HepG2 (cell line): Measurements from ENCODE around the gene KCNB1. TPM values are rescaled to one million over a fixed set of nuclear protein-coding genes. Genes with fewer than 3 reads are reported as not detected.

Experiments
- ATAC-seq: fragments of 200-7000 bp; cut with Tn5 transposase; 3 replicates; pipeline ENCODE4 v1.9.1; 2020; ENCODE audit warnings: mild to moderate bottlenecking, moderate library complexity
- BruUV-seq: library from RNA; stranded (reverse); fragments of 400-500 nt; replicated peaks from 2 replicates; lab custom pipeline; 2021; lab: Mats Ljungman, UMichigan
- CTCF ChIA-PET: fragments of 300-600 bp; formaldehyde crosslinking; extraction: SDS; loops from one replicate; lab custom pipeline; 2021; ENCODE audit warnings: low total read pairs, inconsistent platforms, low intra/inter-chr PET ratio; lab: Yijun Ruan, JAX
- POLR2A ChIA-PET: fragments of 350-600 bp; sonication (Branson Sonifier 250); formaldehyde crosslinking; loops from one replicate; lab custom pipeline; 2020; ENCODE audit warnings: antibody characterized with exemption, inconsistent platforms; lab: Yijun Ruan, JAX
- DNase-seq: peaks from one replicate; pipeline ENCODE4 v3.0.0-alpha.2; 2015; ENCODE audit warnings: low spot score
- FAIRE-seq: peaks from 3 replicates; lab custom pipeline; 2011; peaks lifted over from hg19 to GRCh38; lab: Jason Lieb, UNC
- H2AFZ ChIP-seq: one replicate; pipeline ENCODE4 v1.6.1; 2011; ENCODE audit warnings: low read length, inconsistent platforms
- H3K27ac ChIP-seq: fragments of 300-600 bp; 3 replicates; pipeline ENCODE4 v1.8.0; 2011; ENCODE audit warnings: mixed run types, mild to moderate bottlenecking, mixed read lengths, low read length, inconsistent platforms; ENCODE audit not compliant: insufficient read depth; ENCODE audit errors: extremely low read length
- H3K27me3 ChIP-seq, 2 experiments: fragments of 200-600 bp in 1 of 2; 2 replicates in 1 of 2; 3 replicates in 1 of 2; pipeline versions ENCODE4 v1.6.0 to v1.8.0; 2011; ENCODE audit warnings: low read length in 2 of 2, mild to moderate bottlenecking in 2 of 2, moderate library complexity in 2 of 2, inconsistent platforms in 1 of 2; ENCODE audit not compliant: insufficient read depth in 2 of 2, control insufficient read depth in 1 of 2
- H3K36me3 ChIP-seq, 2 experiments: fragments of 200-600 bp in 1 of 2; replicated peaks in 1 of 2; 2 replicates in 1 of 2; 3 replicates in 1 of 2; pipeline versions ENCODE4 v1.5.1 to v1.8.0; 2011; ENCODE audit warnings: low read length in 2 of 2, inconsistent platforms in 1 of 2; ENCODE audit not compliant: insufficient read depth in 2 of 2, control insufficient read depth in 1 of 2
- H3K4me1 ChIP-seq: 2 replicates; pipeline ENCODE4 v1.5.1; 2012; ENCODE audit warnings: low read length, inconsistent platforms; ENCODE audit not compliant: insufficient read depth
- H3K4me2 ChIP-seq: 2 replicates; pipeline ENCODE4 v1.6.0; 2011; ENCODE audit warnings: low read depth, low read length, inconsistent platforms
- H3K4me3 ChIP-seq, 3 experiments: fragments of 200-600 bp in 1 of 3; sonication (generic), shearing (Covaris generic) in 1 of 3; replicated peaks in 1 of 3; 2 replicates each; pipeline ENCODE4 v1.5.1; 2011 to 2016; ENCODE audit warnings: low read length in 3 of 3, inconsistent platforms in 2 of 3, low read depth in 2 of 3, mild to moderate bottlenecking in 2 of 3, control low read depth in 1 of 3, mixed read lengths in 1 of 3; ENCODE audit not compliant: insufficient read depth in 1 of 3
- H3K79me2 ChIP-seq: one replicate; pipeline ENCODE4 v1.6.1; 2011; ENCODE audit warnings: low read length, inconsistent platforms; ENCODE audit not compliant: insufficient read depth
- H3K9ac ChIP-seq: 2 replicates; pipeline ENCODE4 v1.6.0; 2011; ENCODE audit warnings: mild to moderate bottlenecking, low read depth, low read length, inconsistent platforms; ENCODE audit not compliant: insufficient read depth
- H3K9me3 ChIP-seq: 2 replicates; pipeline ENCODE4 v1.5.1; 2012; ENCODE audit warnings: mild to moderate bottlenecking, low read length
- H4K20me1 ChIP-seq: 2 replicates; pipeline ENCODE4 v1.6.0; 2011; ENCODE audit warnings: inconsistent platforms, mild to moderate bottlenecking, low read length, moderate library complexity; ENCODE audit not compliant: insufficient read depth
- ARID2 ChIP-seq: sonication (generic); formaldehyde crosslinking; IDR thresholded peaks from 2 replicates; pipeline ENCODE4 v1.8.1; 2022; ENCODE audit warnings: mild to moderate bottlenecking, missing genetic modification reagents, borderline replicate concordance
- HNRNPL ChIP-seq: fragments of 200-400 bp; formaldehyde crosslinking; IDR thresholded peaks from 2 replicates; pipeline ENCODE4 v1.6.1; 2017; ENCODE audit warnings: mild to moderate bottlenecking, low read depth, low read length
- HOXD1 ChIP-seq: sonication (generic); formaldehyde crosslinking; IDR thresholded peaks from 2 replicates; pipeline ENCODE4 v1.5.0; 2020; ENCODE audit warnings: missing genetic modification reagents
- MAF1 ChIP-seq: sonication (generic); formaldehyde crosslinking; IDR thresholded peaks from 2 replicates; pipeline ENCODE4 v1.5.0; 2020; ENCODE audit warnings: missing genetic modification reagents, borderline replicate concordance
- NFIB ChIP-seq: sonication (generic); formaldehyde crosslinking; IDR thresholded peaks from 2 replicates; pipeline ENCODE4 v1.9.0; 2021; ENCODE audit warnings: missing genetic modification reagents, mild to moderate bottlenecking, borderline replicate concordance
- PHF20 ChIP-seq: sonication (generic); formaldehyde crosslinking; IDR thresholded peaks from 2 replicates; pipeline ENCODE4 v1.5.0; 2020; ENCODE audit warnings: mild to moderate bottlenecking, missing genetic modification reagents
- TCF7L2 ChIP-seq: IDR thresholded peaks from 2 replicates; pipeline ENCODE4 v1.6.1; 2011; ENCODE audit warnings: mild to moderate bottlenecking, low read depth, low read length, moderate library complexity
- TP53 ChIP-seq: sonication (generic); formaldehyde crosslinking; conservative IDR thresholded peaks from 2 replicates; pipeline ENCODE4 v1.4.0; 2020; ENCODE audit warnings: missing genetic modification reagents
- U2AF2 ChIP-seq: fragments of 200-400 bp; formaldehyde crosslinking; IDR thresholded peaks from 2 replicates; pipeline ENCODE4 v1.6.1; 2017; ENCODE audit warnings: low read depth, mild to moderate bottlenecking, low read length
- ZBTB25 ChIP-seq: IDR thresholded peaks from 2 replicates; pipeline ENCODE4 v1.6.1; 2018; ENCODE audit warnings: missing genetic modification reagents
- ZNF207 ChIP-seq: fragments of 450-650 bp; IDR thresholded peaks from 2 replicates; pipeline ENCODE4 v1.6.1; 2016; ENCODE audit warnings: antibody characterized with exemption, borderline replicate concordance
- ZNF354B ChIP-seq: sonication (generic); formaldehyde crosslinking; IDR thresholded peaks from 2 replicates; pipeline ENCODE4 v1.8.0; 2022; ENCODE audit warnings: mild to moderate bottlenecking, missing genetic modification reagents
- ZNF484 ChIP-seq: sonication (generic); formaldehyde crosslinking; IDR thresholded peaks from 2 replicates; pipeline ENCODE4 v1.5.1; 2020; ENCODE audit warnings: mild to moderate bottlenecking, low read depth, missing genetic modification reagents, borderline replicate concordance
- ZNF672 ChIP-seq: sonication (generic); formaldehyde crosslinking; IDR thresholded peaks from 2 replicates; pipeline ENCODE4 v1.8.1; 2022; ENCODE audit warnings: missing genetic modification reagents
- ZNF784 ChIP-seq: sonication (generic); formaldehyde crosslinking; IDR thresholded peaks from 2 replicates; pipeline ENCODE4 v1.5.1; 2020; ENCODE audit warnings: missing genetic modification reagents, mild to moderate bottlenecking, borderline replicate concordance
- ZSCAN31 ChIP-seq: sonication (generic); formaldehyde crosslinking; IDR thresholded peaks from 2 replicates; pipeline ENCODE4 v1.5.0; 2020; ENCODE audit warnings: low read depth, mild to moderate bottlenecking, missing genetic modification reagents
- WGBS: methylation state at CpG from one replicate; pipeline ENCODE4 v1.1.6; 2017; ENCODE audit warnings: low lambda C conversion rate; 5-methylcytosine and 5-hydroxymethylcytosine counted together
- in situ Hi-C: cut with HindIII; loops from 2 replicates; pipeline ENCODE4 v1.10.0; 2017; ENCODE audit warnings: low pct_unique_long_range_greater_than_20kb; ENCODE audit not compliant: extremely low pct_ligation_motif_present
- intact Hi-C: fragments of 100-400 bp; cut with micrococcal nuclease; formaldehyde crosslinking; loops from one replicate; pipeline ENCODE4 v1.10.0; 2022; ENCODE audit not compliant: unreplicated experiment
- polyA plus RNA-seq, 8 experiments: library from polyadenylated mRNA; depleted of rRNA in 3 of 8; stranded (reverse) in 7 of 8; unstranded in 1 of 8; fragments of >200 nt; fragmentation: Illumina TruSeq in 4 of 8; extraction: Trizol in 4 of 8; gene quantifications; 2 replicates each; pipeline versions ENCODE4 v1.2.1 to v1.2.3, GENCODE V29; 2011 to 2016; ENCODE audit warnings: low read depth in 4 of 8, missing spikeins in 1 of 8, mixed read lengths in 1 of 8; ENCODE audit not compliant: insufficient read depth in 1 of 8
- total RNA-seq, 5 experiments: library from RNA; depleted of rRNA; stranded (reverse); fragments of >200 nt; fragmentation: Illumina TruSeq; extraction: Trizol; gene quantifications; 2 replicates each; pipeline ENCODE4 v1.2.3, GENCODE V29; 2016; ENCODE audit warnings: low read depth in 1 of 5
- TF ChIP-seq, protein P1 (sequence below): sonication (generic); formaldehyde crosslinking; IDR thresholded peaks from 2 replicates; pipeline ENCODE4 v1.5.1; 2020; ENCODE audit warnings: mild to moderate bottlenecking, missing genetic modification reagents
- TF ChIP-seq, protein P2 (sequence below): sonication (generic); formaldehyde crosslinking; IDR thresholded peaks from 2 replicates; pipeline ENCODE4 v1.8.0; 2022; ENCODE audit warnings: mild to moderate bottlenecking, missing genetic modification reagents; ENCODE audit not compliant: insufficient replicate concordance

The KCNB1 gene
- total and polyA plus RNA-seq, 2 of the 13 experiments (the other 11 are each of a cell fraction or from before 2014, with no cell fraction given), result 0.02 TPM; not detected in 1

DNA sequence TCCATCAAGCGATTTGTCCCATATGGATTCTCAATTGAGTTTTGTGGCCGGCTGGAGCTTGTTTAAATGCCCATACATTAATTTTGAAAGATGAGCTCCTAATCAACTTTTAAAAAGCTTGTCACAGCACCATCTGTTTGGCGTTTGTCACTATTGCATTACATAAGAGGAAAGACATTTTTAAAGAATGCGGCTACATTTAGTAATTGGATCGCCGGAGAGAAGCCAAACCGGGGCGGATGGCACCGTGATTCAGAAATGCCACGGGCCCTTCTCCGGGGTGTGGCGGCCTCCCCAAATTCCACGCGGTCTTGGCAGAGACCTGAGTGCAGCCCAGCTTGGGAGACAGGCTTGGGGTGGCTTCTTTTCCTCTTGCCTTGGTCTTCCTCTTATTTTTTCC lies 136.9 kb downstream of the KCNB1 start (continued):
- TF ChIP-seq TCF7L2 (no peak), HOXD1 (CRISPR knock-in tag) (no peak), ZBTB25 (CRISPR knock-in tag) (no peak), MAF1 (CRISPR knock-in tag) (no peak), HNRNPL (no peak), U2AF2 (no peak), PHF20 (no peak), ZSCAN31 (no peak)

DNA sequence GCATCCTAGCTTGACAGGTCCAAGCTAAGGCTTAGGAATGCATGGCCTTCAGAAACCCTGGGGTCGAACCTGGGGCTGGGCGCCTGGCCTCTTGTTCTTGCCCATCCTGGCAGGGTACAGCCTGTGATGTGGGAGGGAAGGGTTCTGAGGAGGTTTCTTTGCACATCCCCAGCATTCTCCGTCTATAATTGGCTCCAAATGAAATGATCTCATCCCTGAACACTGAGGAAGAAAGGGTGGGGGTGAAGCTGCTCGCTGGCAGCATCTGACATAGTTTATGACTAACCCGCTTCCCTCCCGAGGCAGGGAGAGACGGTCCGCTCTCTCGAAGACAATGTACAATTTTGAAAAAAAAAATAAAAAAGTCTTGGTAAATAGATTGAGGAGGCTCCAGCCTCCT lies 137.5 kb downstream of the KCNB1 start:
- TF ChIP-seq, protein P1, sequence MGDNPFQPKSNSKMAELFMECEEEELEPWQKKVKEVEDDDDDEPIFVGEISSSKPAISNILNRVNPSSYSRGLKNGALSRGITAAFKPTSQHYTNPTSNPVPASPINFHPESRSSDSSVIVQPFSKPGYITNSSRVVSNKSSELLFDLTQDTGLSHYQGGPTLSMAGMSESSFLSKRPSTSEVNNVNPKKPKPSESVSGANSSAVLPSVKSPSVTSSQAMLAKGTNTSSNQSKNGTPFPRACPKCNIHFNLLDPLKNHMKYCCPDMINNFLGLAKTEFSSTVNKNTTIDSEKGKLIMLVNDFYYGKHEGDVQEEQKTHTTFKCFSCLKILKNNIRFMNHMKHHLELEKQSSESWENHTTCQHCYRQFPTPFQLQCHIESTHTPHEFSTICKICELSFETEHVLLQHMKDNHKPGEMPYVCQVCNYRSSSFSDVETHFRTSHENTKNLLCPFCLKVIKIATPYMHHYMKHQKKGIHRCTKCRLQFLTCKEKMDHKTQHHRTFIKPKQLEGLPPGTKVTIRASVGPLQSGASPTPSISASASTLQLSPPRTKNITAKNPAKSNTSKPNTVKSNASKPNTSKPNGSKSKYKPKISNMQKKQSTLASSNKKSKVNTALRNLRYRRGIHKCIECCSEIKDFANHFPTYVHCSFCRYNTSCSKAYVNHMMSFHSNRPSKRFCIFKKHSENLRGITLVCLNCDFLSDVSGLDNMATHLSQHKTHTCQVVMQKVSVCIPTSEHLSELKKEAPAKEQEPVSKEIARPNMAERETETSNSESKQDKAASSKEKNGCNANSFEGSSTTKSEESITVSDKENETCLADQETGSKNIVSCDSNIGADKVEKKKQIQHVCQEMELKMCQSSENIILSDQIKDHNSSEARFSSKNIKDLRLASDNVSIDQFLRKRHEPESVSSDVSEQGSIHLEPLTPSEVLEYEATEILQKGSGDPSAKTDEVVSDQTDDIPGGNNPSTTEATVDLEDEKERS (CRISPR knock-in tag), result no peak
- TF ChIP-seq, protein P2, sequence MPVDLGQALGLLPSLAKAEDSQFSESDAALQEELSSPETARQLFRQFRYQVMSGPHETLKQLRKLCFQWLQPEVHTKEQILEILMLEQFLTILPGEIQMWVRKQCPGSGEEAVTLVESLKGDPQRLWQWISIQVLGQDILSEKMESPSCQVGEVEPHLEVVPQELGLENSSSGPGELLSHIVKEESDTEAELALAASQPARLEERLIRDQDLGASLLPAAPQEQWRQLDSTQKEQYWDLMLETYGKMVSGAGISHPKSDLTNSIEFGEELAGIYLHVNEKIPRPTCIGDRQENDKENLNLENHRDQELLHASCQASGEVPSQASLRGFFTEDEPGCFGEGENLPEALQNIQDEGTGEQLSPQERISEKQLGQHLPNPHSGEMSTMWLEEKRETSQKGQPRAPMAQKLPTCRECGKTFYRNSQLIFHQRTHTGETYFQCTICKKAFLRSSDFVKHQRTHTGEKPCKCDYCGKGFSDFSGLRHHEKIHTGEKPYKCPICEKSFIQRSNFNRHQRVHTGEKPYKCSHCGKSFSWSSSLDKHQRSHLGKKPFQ (CRISPR knock-in tag), result no peak
- TF ChIP-seq TP53 (CRISPR knock-in tag), result no peak
- no peak for TF ChIP-seq ZNF484 (CRISPR knock-in tag)
- no peak for TF ChIP-seq ZNF672
- TF ChIP-seq ZNF354B (CRISPR knock-in tag), result no peak
- TF ChIP-seq ARID2 (CRISPR knock-in tag), result no peak
- TF ChIP-seq ZNF207, result no peak
- no peak for TF ChIP-seq NFIB (CRISPR knock-in tag)
- TF ChIP-seq ZNF784, result no peak
- H3K4me2 ChIP-seq, result no peak overlapping the region
- DNase-seq (no peak), FAIRE-seq (no peak), ATAC-seq (no peak)
- no peaks in the 10 kb centered on the region for H3K36me3 ChIP-seq
- POLR2A ChIA-PET, result no interaction called here
- no peaks in the 10 kb centered on the region for H3K4me1 ChIP-seq
- H3K9ac ChIP-seq, result no peak overlapping the region
- CTCF ChIA-PET, result interaction anchor here (4.0 kb wide), 1 partner anchor 11 kb away, joined by 12 read pairs; no protein-coding TSS in a partner anchor
- BruUV-seq, result no TSS peak
- in situ Hi-C loops (loop anchor here (25.0 kb wide), 1 partner anchor 542 kb away; no protein-coding TSS in a partner anchor), intact Hi-C loops (no loop called here)
- no peak overlapping the region for H3K4me3 ChIP-seq
- H3K9me3 ChIP-seq, result no peaks in the 10 kb centered on the region
- H4K20me1 ChIP-seq, result no peaks in the 10 kb centered on the region; the same call in 1 of the 2 replicates
- H2AFZ ChIP-seq, result no peak overlapping the region
- no peak overlapping the region for H3K27ac ChIP-seq
- H3K79me2 ChIP-seq, result no peaks in the 10 kb centered on the region
- peaks cover 6 to 38% of the 10 kb centered on the region in 2 experiments; a peak in 3 of 5 replicates for H3K27me3 ChIP-seq
- WGBS, result 33% methylated on average over 9 of the region's 9 CpGs
